ENCODE data around the gene TMEM184A. TPM values are rescaled to one million over a fixed set of nuclear protein-coding genes. Genes with fewer than 3 reads are reported as not detected.

Gene TMEM184A
- total and polyA plus RNA-seq, 2 experiments from 2014 or later, result 14.5 to 24.7 TPM

- Histone ChIP-seq H3K4me3 (no peak overlapping the region), H3K4me1 (ENCODE audit: insufficient read depth) (peaks cover 54% of the 10 kb centered on the region), H2AFZ (no peak overlapping the region), H4K20me1 (ENCODE audit: insufficient read depth, poor library complexity, severe bottlenecking) (peaks cover 6% of the 10 kb centered on the region), H3K79me2 (peaks cover 65% of the 10 kb centered on the region), H3K4me2 (peak overlapping the region; percentile 88), H3K36me3 (replicated peaks; ENCODE audit: insufficient read depth, low read depth) (no peaks in the 10 kb centered on the region), H3K9me3 (ENCODE audit: low read depth) (no peaks in the 10 kb centered on the region), H3K27me3 (no peaks in the 10 kb centered on the region), H3K9me2 (replicated peaks; ENCODE audit: insufficient read depth) (no peaks in the 10 kb centered on the region), H3K27ac (peak overlapping the region; percentile 98)
- 86% methylated on average over 18 of the region's 24 CpGs for WGBS (ENCODE audit: low lambda C conversion rate, missing lambda C conversion rate)
- peak; percentile 81 for DNase-seq (ENCODE audit: low spot score)
- no peak for TF ChIP-seq CTCF (IDR thresholded peaks at IDR 0.05; ENCODE audit: poor library complexity)
- TF ChIP-seq EZH2phosphoT487 (IDR thresholded peaks at IDR 0.05; ENCODE audit: low read depth, severe bottlenecking, unreplicated experiment), result no peak
- no peak for TF ChIP-seq EZH2 (IDR thresholded peaks at IDR 0.05; ENCODE audit: borderline replicate concordance)
These were observed 22.3 kb downstream of the TMEM184A start for GRCh38 chr7:1533547-1534329.

DNA sequence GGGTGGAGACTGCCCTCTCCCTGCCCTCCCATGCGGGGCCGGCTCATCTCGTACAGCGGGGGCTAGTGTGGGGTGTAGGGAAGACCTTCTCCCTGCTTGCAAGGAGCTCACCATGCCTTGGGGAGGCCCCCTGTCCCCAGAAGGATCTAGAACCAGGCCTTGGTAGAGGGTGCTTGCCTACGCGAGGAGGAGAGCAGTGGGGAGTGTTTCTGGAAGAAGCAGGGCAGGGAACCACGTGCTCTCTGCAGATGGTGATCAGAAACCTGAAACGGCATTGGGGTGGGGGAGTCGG lies 22.8 kb downstream of the TMEM184A start:
- no peak overlapping the region for H2AFZ ChIP-seq
- peaks cover 49% of the 10 kb centered on the region for H3K4me1 ChIP-seq (ENCODE audit: insufficient read depth)
- no peaks in the 10 kb centered on the region for H3K27me3 ChIP-seq
- WGBS (ENCODE audit: low lambda C conversion rate, missing lambda C conversion rate), result 75% methylated on average over 9 of the region's 9 CpGs
- TF ChIP-seq EZH2phosphoT487 (IDR thresholded peaks at IDR 0.05; ENCODE audit: low read depth, severe bottlenecking, unreplicated experiment), result no peak
- TF ChIP-seq EZH2 (IDR thresholded peaks at IDR 0.05; ENCODE audit: borderline replicate concordance), result no peak
- no peak for TF ChIP-seq CTCF (IDR thresholded peaks at IDR 0.05; ENCODE audit: poor library complexity)
- H3K4me2 ChIP-seq, result peak overlapping the region; percentile 88
- peak overlapping the region; percentile 98 for H3K27ac ChIP-seq
- no peaks in the 10 kb centered on the region for H3K36me3 ChIP-seq (replicated peaks; ENCODE audit: insufficient read depth, low read depth)
- no peak for DNase-seq (ENCODE audit: low spot score)
- H3K79me2 ChIP-seq, result peaks cover 60% of the 10 kb centered on the region
- no peaks in the 10 kb centered on the region for H3K9me3 ChIP-seq (ENCODE audit: low read depth)
- no peak overlapping the region for H3K4me3 ChIP-seq
- H4K20me1 ChIP-seq (ENCODE audit: insufficient read depth, poor library complexity, severe bottlenecking), result peaks cover 6% of the 10 kb centered on the region
- no peaks in the 10 kb centered on the region for H3K9me2 ChIP-seq (replicated peaks; ENCODE audit: insufficient read depth)

- Histone ChIP-seq H3K4me2 (peak overlapping the region; percentile 88), H3K27ac (peak overlapping the region; percentile 98), H3K36me3 (replicated peaks; ENCODE audit: insufficient read depth, low read depth) (no peaks in the 10 kb centered on the region), H3K9me2 (replicated peaks; ENCODE audit: insufficient read depth) (no peaks in the 10 kb centered on the region), H3K4me1 (ENCODE audit: insufficient read depth) (peaks cover 43% of the 10 kb centered on the region), H4K20me1 (ENCODE audit: insufficient read depth, poor library complexity, severe bottlenecking) (peaks cover 6% of the 10 kb centered on the region), H3K79me2 (peaks cover 54% of the 10 kb centered on the region), H3K27me3 (no peaks in the 10 kb centered on the region), H3K4me3 (peak overlapping the region; percentile 38), H3K9me3 (ENCODE audit: low read depth) (no peaks in the 10 kb centered on the region), H2AFZ (no peak overlapping the region)
- 17% methylated on average over 36 of the region's 36 CpGs for WGBS (ENCODE audit: low lambda C conversion rate, missing lambda C conversion rate)
- DNase-seq (ENCODE audit: low spot score), result peak; percentile 93
- no peak for TF ChIP-seq CTCF (IDR thresholded peaks at IDR 0.05; ENCODE audit: poor library complexity)
- TF ChIP-seq EZH2 (IDR thresholded peaks at IDR 0.05; ENCODE audit: borderline replicate concordance), result no peak
- no peak for TF ChIP-seq EZH2phosphoT487 (IDR thresholded peaks at IDR 0.05; ENCODE audit: low read depth, severe bottlenecking, unreplicated experiment)
These were observed 23.4 kb downstream of the TMEM184A start for GRCh38 chr7:1532456-1533254.

Data from hepatocyte (in vitro differentiated cells).